ENCODE results near the gene TMLHE. TPM values are rescaled to one million over a fixed set of nuclear protein-coding genes. Genes with fewer than 3 reads are reported as not detected.

The TMLHE gene
- total RNA-seq, 4 donors from 2014 or later: 14.0 to 29.9 (median 16.9) TPM

- Histone ChIP-seq H3K9me3 (no peaks in the 10 kb centered on the region), H3K4me3 (peak overlapping the region in 1 of 2 donors; percentile 72), H3K27ac (peak overlapping the region in 3 of 4 donors; percentile 89 to 90 (median 90)), H3K36me3 (no peaks in the 10 kb centered on the region), H3K27me3 (no peaks in the 10 kb centered on the region), H3K4me1 (peaks cover 0 to 10% (median 0%) of the 10 kb centered on the region in 3 donors)
- ATAC-seq: no peak
- 0 to 45% methylated on average over 1 of the region's 2 CpGs for WGBS, 2 donors (ENCODE audit: low coverage in 1 of 2)
- TF ChIP-seq POLR2A (IDR thresholded peaks at IDR 0.05) (no peak), POLR2AphosphoS5 (IDR thresholded peaks at IDR 0.05) (no peak), EP300 (IDR thresholded peaks at IDR 0.05) (no peak), CTCF (IDR thresholded peaks at IDR 0.05) (no peak)
Measured at GRCh38 chrX:155611302-155611701, 1.4 kb downstream of the TMLHE start.

GRCh38 chrX:155592981-155593380 lies 19.8 kb downstream of the TMLHE start:
- H3K27me3 ChIP-seq: no peaks in the 10 kb centered on the region
- no peak overlapping the region for H3K4me3 ChIP-seq
- TF ChIP-seq POLR2A (IDR thresholded peaks at IDR 0.05) (no peak), POLR2AphosphoS5 (IDR thresholded peaks at IDR 0.05) (no peak), EP300 (IDR thresholded peaks at IDR 0.05) (no peak), CTCF (IDR thresholded peaks at IDR 0.05) (no peak)
- H3K36me3 ChIP-seq: peaks cover 0 to 5% of the 10 kb centered on the region in 2 donors
- ATAC-seq: no peak
- no peaks in the 10 kb centered on the region for H3K9me3 ChIP-seq
- no peak overlapping the region for H3K27ac ChIP-seq
- H3K4me1 ChIP-seq: no peaks in the 10 kb centered on the region

GRCh38 chrX:155592331-155592730 lies 20.4 kb downstream of the TMLHE start:
- no peaks in the 10 kb centered on the region for H3K9me3 ChIP-seq
- peaks cover 0 to 5% of the 10 kb centered on the region in 2 donors for H3K36me3 ChIP-seq
- no peak overlapping the region for H3K4me3 ChIP-seq
- no peaks in the 10 kb centered on the region for H3K27me3 ChIP-seq
- H3K4me1 ChIP-seq: no peaks in the 10 kb centered on the region
- no peak for TF ChIP-seq POLR2A (IDR thresholded peaks at IDR 0.05)
- no peak for TF ChIP-seq EP300 (IDR thresholded peaks at IDR 0.05)
- ATAC-seq: no peak
- no peak overlapping the region for H3K27ac ChIP-seq

- Histone ChIP-seq H3K4me3 (no peak overlapping the region), H3K36me3 (no peaks in the 10 kb centered on the region), H3K27me3 (no peaks in the 10 kb centered on the region), H3K9me3 (no peaks in the 10 kb centered on the region), H3K4me1 (no peaks in the 10 kb centered on the region), H3K27ac (no peak overlapping the region)
- no peak for ATAC-seq
- TF ChIP-seq POLR2A (IDR thresholded peaks at IDR 0.05) (no peak), EP300 (IDR thresholded peaks at IDR 0.05) (no peak), POLR2AphosphoS5 (IDR thresholded peaks at IDR 0.05) (no peak), CTCF (IDR thresholded peaks at IDR 0.05) (no peak)
- 37% methylated on average over 2 of the region's 2 CpGs; no CpG with 5 or more reads in 1 of the 2 donors for WGBS, 2 donors (ENCODE audit: low coverage in 1 of 2)
Measured at GRCh38 chrX:155577682-155578081, 35.1 kb downstream of the TMLHE start.

- no peaks in the 10 kb centered on the region for H3K36me3 ChIP-seq
- ATAC-seq: no peak
- H3K27me3 ChIP-seq: no peaks in the 10 kb centered on the region
- no peaks in the 10 kb centered on the region for H3K9me3 ChIP-seq
- no peak for TF ChIP-seq POLR2AphosphoS5 (IDR thresholded peaks at IDR 0.05)
- TF ChIP-seq CTCF (IDR thresholded peaks at IDR 0.05): no peak
- TF ChIP-seq EP300 (IDR thresholded peaks at IDR 0.05): no peak
- no peak for TF ChIP-seq POLR2A (IDR thresholded peaks at IDR 0.05)
- no CpG with 5 or more reads among the region's 1 CpG for WGBS, 2 donors (ENCODE audit: low coverage in 1 of 2)
- no peak overlapping the region for H3K4me3 ChIP-seq
- H3K4me1 ChIP-seq: no peaks in the 10 kb centered on the region
- H3K27ac ChIP-seq: no peak overlapping the region
Measured at GRCh38 chrX:155563099-155563498, 49.7 kb downstream of the TMLHE start.
